Measurements from ENCODE around the gene USP49.

The USP49 gene

GRCh38 chr6:41937472-41937860 is 42.3 kb upstream of the USP49 start:
- Mint-ChIP-seq H3K27ac (peak overlapping the region in 1 of 2 donors; percentile 95), H3K27me3 (no peaks in the 10 kb centered on the region), H3K36me3 (ENCODE audit: insufficient read depth) (peaks cover 87% of the 10 kb centered on the region), H3K4me1 (ENCODE audit: low read depth in 2 of 2) (peaks cover 75 to 76% of the 10 kb centered on the region in 2 donors), H3K9me3 (no peaks in the 10 kb centered on the region), H3K4me3 (peak overlapping the region; percentile 96 to 97)
- ATAC-seq (replicated peaks) (no peak), DNase-seq (no peak)

GRCh38 chr6:41936073-41936837 is 41.1 kb upstream of the USP49 start:
- Mint-ChIP-seq H3K27me3 (no peaks in the 10 kb centered on the region), H3K36me3 (ENCODE audit: insufficient read depth) (peaks cover 91% of the 10 kb centered on the region), H3K27ac (peak overlapping the region; percentile 49 to 78), H3K4me1 (ENCODE audit: low read depth in 2 of 2) (peaks cover 75 to 76% of the 10 kb centered on the region in 2 donors), H3K4me3 (peak overlapping the region; percentile 96 to 97), H3K9me3 (no peaks in the 10 kb centered on the region)
- ATAC-seq (replicated peaks) (peak; percentile 84), DNase-seq (peak; percentile 78 to 83 (median 81))

- peaks cover 86% of the 10 kb centered on the region for H3K36me3 Mint-ChIP-seq (ENCODE audit: insufficient read depth)
- H3K27me3 Mint-ChIP-seq, result no peaks in the 10 kb centered on the region
- ATAC-seq (replicated peaks) (no peak), DNase-seq (no peak)
- peak overlapping the region; percentile 96 to 97 for H3K4me3 Mint-ChIP-seq
- peak overlapping the region; percentile 49 to 78 for H3K27ac Mint-ChIP-seq
- H3K9me3 Mint-ChIP-seq, result no peaks in the 10 kb centered on the region
- peaks cover 75 to 79% of the 10 kb centered on the region in 2 donors for H3K4me1 Mint-ChIP-seq (ENCODE audit: low read depth in 2 of 2)
These were observed 40.5 kb upstream of the USP49 start for GRCh38 chr6:41935685-41936072.

- H3K4me1 Mint-ChIP-seq (ENCODE audit: low read depth in 2 of 2), result peaks cover 70 to 75% of the 10 kb centered on the region in 2 donors
- no peak for ATAC-seq (replicated peaks)
- peak overlapping the region; percentile 96 to 97 for H3K4me3 Mint-ChIP-seq
- DNase-seq, result no peak
- peak overlapping the region; percentile 49 to 78 for H3K27ac Mint-ChIP-seq
- no peaks in the 10 kb centered on the region for H3K27me3 Mint-ChIP-seq
- no peaks in the 10 kb centered on the region for H3K9me3 Mint-ChIP-seq
- H3K36me3 Mint-ChIP-seq (ENCODE audit: insufficient read depth), result peaks cover 84% of the 10 kb centered on the region
These were observed 40.0 kb upstream of the USP49 start for GRCh38 chr6:41935193-41935574.

GRCh38 chr6:41934278-41935192 is 39.4 kb upstream of the USP49 start:
- Mint-ChIP-seq H3K4me1 (ENCODE audit: low read depth in 2 of 2) (peaks cover 65 to 68% of the 10 kb centered on the region in 2 donors), H3K9me3 (no peaks in the 10 kb centered on the region), H3K27ac (peak overlapping the region; percentile 49 to 78), H3K4me3 (peak overlapping the region; percentile 96 to 97), H3K27me3 (no peaks in the 10 kb centered on the region), H3K36me3 (ENCODE audit: insufficient read depth) (peaks cover 82% of the 10 kb centered on the region)
- ATAC-seq (replicated peaks) (no peak), DNase-seq (no peak)

- no peaks in the 10 kb centered on the region for H3K27me3 Mint-ChIP-seq
- ATAC-seq (replicated peaks) (no peak), DNase-seq (no peak)
- peaks cover 77% of the 10 kb centered on the region for H3K36me3 Mint-ChIP-seq (ENCODE audit: insufficient read depth)
- peak overlapping the region; percentile 62 to 78 for H3K27ac Mint-ChIP-seq
- H3K9me3 Mint-ChIP-seq, result no peaks in the 10 kb centered on the region
- H3K4me3 Mint-ChIP-seq, result no peak overlapping the region
- peaks cover 48 to 50% of the 10 kb centered on the region in 2 donors for H3K4me1 Mint-ChIP-seq (ENCODE audit: low read depth in 2 of 2)
These were observed 37.2 kb upstream of the USP49 start for GRCh38 chr6:41932378-41932777.

- H3K4me1 Mint-ChIP-seq (ENCODE audit: low read depth in 2 of 2), result peaks cover 45 to 46% of the 10 kb centered on the region in 2 donors
- peaks cover 72% of the 10 kb centered on the region for H3K36me3 Mint-ChIP-seq (ENCODE audit: insufficient read depth)
- peak overlapping the region in 1 of 2 donors; percentile 62 for H3K27ac Mint-ChIP-seq
- H3K27me3 Mint-ChIP-seq, result no peaks in the 10 kb centered on the region
- ATAC-seq (replicated peaks), result no peak
- H3K4me3 Mint-ChIP-seq, result no peak overlapping the region
- H3K9me3 Mint-ChIP-seq, result no peaks in the 10 kb centered on the region
- DNase-seq, result no peak
These were observed 36.6 kb upstream of the USP49 start for GRCh38 chr6:41931792-41932191.

GRCh38 chr6:41929924-41930323 is 34.7 kb upstream of the USP49 start:
- Mint-ChIP-seq H3K36me3 (ENCODE audit: insufficient read depth) (peaks cover 53% of the 10 kb centered on the region), H3K27ac (no peak overlapping the region), H3K4me3 (no peak overlapping the region)

GRCh38 chr6:41927253-41927652 is 32.1 kb upstream of the USP49 start:
- Mint-ChIP-seq H3K27ac (peak overlapping the region in 1 of 2 donors; percentile 47), H3K4me3 (no peak overlapping the region), H3K27me3 (no peaks in the 10 kb centered on the region), H3K36me3 (ENCODE audit: insufficient read depth) (peaks cover 38% of the 10 kb centered on the region), H3K4me1 (ENCODE audit: low read depth in 2 of 2) (peaks cover 32 to 40% of the 10 kb centered on the region in 2 donors), H3K9me3 (no peaks in the 10 kb centered on the region)
- no peak for ATAC-seq (replicated peaks)
- DNase-seq, result no peak

More at GRCh38 chr6:41929924-41930323, 34.7 kb upstream of the USP49 start:
- H3K4me1 Mint-ChIP-seq (ENCODE audit: low read depth in 2 of 2), result peaks cover 30 to 34% of the 10 kb centered on the region in 2 donors
- DNase-seq, result no peak
- H3K9me3 Mint-ChIP-seq, result no peaks in the 10 kb centered on the region
- no peaks in the 10 kb centered on the region for H3K27me3 Mint-ChIP-seq
- ATAC-seq (replicated peaks), result no peak

GRCh38 chr6:41922154-41922553 is 27.0 kb upstream of the USP49 start:
- H3K4me3 Mint-ChIP-seq, result peak overlapping the region; percentile 97 to 98
- H3K27ac Mint-ChIP-seq, result peak overlapping the region; percentile 95 to 98
- H3K9me3 Mint-ChIP-seq, result no peaks in the 10 kb centered on the region
- H3K27me3 Mint-ChIP-seq, result no peaks in the 10 kb centered on the region
- no peak for ATAC-seq (replicated peaks)
- DNase-seq, result no peak
- peaks cover 43 to 48% of the 10 kb centered on the region in 2 donors for H3K4me1 Mint-ChIP-seq (ENCODE audit: low read depth in 2 of 2)
- peaks cover 23% of the 10 kb centered on the region for H3K36me3 Mint-ChIP-seq (ENCODE audit: insufficient read depth)

GRCh38 chr6:41921712-41921998 is 26.5 kb upstream of the USP49 start:
- ATAC-seq (replicated peaks), result peak; percentile 7
- no peak for DNase-seq
- no peaks in the 10 kb centered on the region for H3K27me3 Mint-ChIP-seq
- H3K27ac Mint-ChIP-seq, result peak overlapping the region; percentile 95 to 98
- peak overlapping the region; percentile 97 to 98 for H3K4me3 Mint-ChIP-seq
- H3K9me3 Mint-ChIP-seq, result no peaks in the 10 kb centered on the region
- peaks cover 25% of the 10 kb centered on the region for H3K36me3 Mint-ChIP-seq (ENCODE audit: insufficient read depth)
- H3K4me1 Mint-ChIP-seq (ENCODE audit: low read depth in 2 of 2), result peaks cover 41 to 48% of the 10 kb centered on the region in 2 donors

GRCh38 chr6:41920921-41921711 is 25.9 kb upstream of the USP49 start, which contains the start of the genes BYSL and MED20:
Gene BYSL (plus strand): TSS chr6:41921499. CDS start chr6:41921563, 64 bp downstream.
Gene MED20 (minus strand): TSS chr6:41921139. CDS start chr6:41921018, 121 bp downstream.
- Mint-ChIP-seq H3K27ac (peak within 1 kb of the TSS; percentile 95 to 98), H3K27me3 (no peaks in the 10 kb centered on the region), H3K4me3 (peak within 1 kb of the TSS; percentile 97 to 98), H3K36me3 (ENCODE audit: insufficient read depth) (peaks cover 31% of the 10 kb centered on the region), H3K9me3 (no peaks in the 10 kb centered on the region), H3K4me1 (ENCODE audit: low read depth in 2 of 2) (peaks cover 41 to 47% of the 10 kb centered on the region in 2 donors)
- peak; percentile 93 to 96 (median 94) for DNase-seq
- ATAC-seq (replicated peaks), result peak; percentile 95

GRCh38 chr6:41917528-41917927 is 22.4 kb upstream of the USP49 start:
- Mint-ChIP-seq H3K4me3 (no peak overlapping the region), H3K9me3 (no peaks in the 10 kb centered on the region), H3K36me3 (ENCODE audit: insufficient read depth) (peaks cover 38% of the 10 kb centered on the region), H3K27ac (no peak overlapping the region), H3K4me1 (ENCODE audit: low read depth in 2 of 2) (peaks cover 25 to 35% of the 10 kb centered on the region in 2 donors), H3K27me3 (no peaks in the 10 kb centered on the region)
- no peak for DNase-seq
- ATAC-seq (replicated peaks), result no peak

All from effector memory CD8-positive, alpha-beta T cell (primary cell).